ENCODE data around the gene MGRN1. TPM values are rescaled to one million over a fixed set of nuclear protein-coding genes. Genes with fewer than 3 reads are reported as not detected.

Gene MGRN1
- total RNA-seq, 1 experiment from 2014 or later = 105 TPM

DNA sequence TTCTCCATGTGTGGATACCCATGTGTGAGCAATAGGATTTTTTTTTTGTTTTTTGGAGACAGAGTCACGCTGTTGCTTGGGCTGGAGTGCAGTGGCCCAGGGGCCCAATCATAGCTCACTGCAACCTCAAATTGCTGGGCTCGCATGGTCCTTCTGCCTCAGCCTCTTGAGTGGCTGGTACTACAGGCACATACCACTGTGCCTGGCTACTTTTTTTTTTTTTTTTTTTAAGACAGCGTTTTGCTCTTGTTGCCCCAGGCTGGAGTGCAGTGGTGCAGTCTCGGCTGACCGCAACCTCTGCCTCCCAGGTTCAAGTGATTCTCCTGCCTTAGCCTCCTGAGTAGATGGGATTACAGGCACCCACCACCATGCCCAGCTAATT lies 16.7 kb downstream of the MGRN1 start:
- intact Hi-C loops (cut with micrococcal nuclease; ENCODE audit: unreplicated experiment) = no loop called here
- CTCF ChIA-PET = interaction anchor here (1.0 kb wide), 1 partner anchor 14 kb away, joined by 3 read pairs; no protein-coding TSS in a partner anchor

DNA sequence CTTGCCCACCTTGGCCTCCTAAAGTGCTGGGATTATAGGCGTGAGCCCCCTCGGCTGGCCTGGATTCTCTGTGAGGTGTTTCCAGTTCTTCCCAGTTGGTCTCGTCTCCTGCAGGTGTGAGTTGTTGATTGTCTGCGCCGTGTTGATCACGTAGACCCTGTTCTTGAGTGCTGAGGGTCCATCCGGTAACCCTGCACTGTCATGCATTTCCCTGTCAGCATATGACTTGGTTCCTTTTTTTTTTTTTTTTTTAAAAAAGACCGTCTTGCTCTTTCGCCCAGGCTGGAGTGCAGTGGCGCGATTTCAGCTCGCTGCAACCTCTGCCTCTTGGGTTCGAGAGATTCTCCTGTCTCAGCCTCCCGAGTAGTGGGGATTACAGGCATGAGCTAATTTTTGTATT lies 17.3 kb downstream of the MGRN1 start:
- Mint-ChIP-seq H3K4me3 (ENCODE audit: low read depth, unreplicated experiment) (no peak overlapping the region), H3K27ac (ENCODE audit: unreplicated experiment) (no peak overlapping the region)

More for the DNA sequence above, 16.7 kb downstream of the MGRN1 start:
- TF ChIP-seq, protein P1, sequence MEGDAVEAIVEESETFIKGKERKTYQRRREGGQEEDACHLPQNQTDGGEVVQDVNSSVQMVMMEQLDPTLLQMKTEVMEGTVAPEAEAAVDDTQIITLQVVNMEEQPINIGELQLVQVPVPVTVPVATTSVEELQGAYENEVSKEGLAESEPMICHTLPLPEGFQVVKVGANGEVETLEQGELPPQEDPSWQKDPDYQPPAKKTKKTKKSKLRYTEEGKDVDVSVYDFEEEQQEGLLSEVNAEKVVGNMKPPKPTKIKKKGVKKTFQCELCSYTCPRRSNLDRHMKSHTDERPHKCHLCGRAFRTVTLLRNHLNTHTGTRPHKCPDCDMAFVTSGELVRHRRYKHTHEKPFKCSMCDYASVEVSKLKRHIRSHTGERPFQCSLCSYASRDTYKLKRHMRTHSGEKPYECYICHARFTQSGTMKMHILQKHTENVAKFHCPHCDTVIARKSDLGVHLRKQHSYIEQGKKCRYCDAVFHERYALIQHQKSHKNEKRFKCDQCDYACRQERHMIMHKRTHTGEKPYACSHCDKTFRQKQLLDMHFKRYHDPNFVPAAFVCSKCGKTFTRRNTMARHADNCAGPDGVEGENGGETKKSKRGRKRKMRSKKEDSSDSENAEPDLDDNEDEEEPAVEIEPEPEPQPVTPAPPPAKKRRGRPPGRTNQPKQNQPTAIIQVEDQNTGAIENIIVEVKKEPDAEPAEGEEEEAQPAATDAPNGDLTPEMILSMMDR (IDR thresholded peaks at IDR 0.05; ENCODE audit: unreplicated experiment) = no peak
- Mint-ChIP-seq H3K9me3 (ENCODE audit: low read depth, unreplicated experiment) (peaks cover 2% of the 10 kb centered on the region), H3K4me1 (ENCODE audit: low read depth, unreplicated experiment) (peaks cover 6% of the 10 kb centered on the region), H3K27me3 (ENCODE audit: unreplicated experiment) (no peaks in the 10 kb centered on the region), H3K4me3 (ENCODE audit: low read depth, unreplicated experiment) (no peak overlapping the region), H3K27ac (ENCODE audit: unreplicated experiment) (no peak overlapping the region), H3K36me3 (ENCODE audit: insufficient read depth, unreplicated experiment) (peaks cover 29% of the 10 kb centered on the region)
- DNase-seq = no peak
- no TSS peak for BruUV-seq (replicated peaks)

DNA sequence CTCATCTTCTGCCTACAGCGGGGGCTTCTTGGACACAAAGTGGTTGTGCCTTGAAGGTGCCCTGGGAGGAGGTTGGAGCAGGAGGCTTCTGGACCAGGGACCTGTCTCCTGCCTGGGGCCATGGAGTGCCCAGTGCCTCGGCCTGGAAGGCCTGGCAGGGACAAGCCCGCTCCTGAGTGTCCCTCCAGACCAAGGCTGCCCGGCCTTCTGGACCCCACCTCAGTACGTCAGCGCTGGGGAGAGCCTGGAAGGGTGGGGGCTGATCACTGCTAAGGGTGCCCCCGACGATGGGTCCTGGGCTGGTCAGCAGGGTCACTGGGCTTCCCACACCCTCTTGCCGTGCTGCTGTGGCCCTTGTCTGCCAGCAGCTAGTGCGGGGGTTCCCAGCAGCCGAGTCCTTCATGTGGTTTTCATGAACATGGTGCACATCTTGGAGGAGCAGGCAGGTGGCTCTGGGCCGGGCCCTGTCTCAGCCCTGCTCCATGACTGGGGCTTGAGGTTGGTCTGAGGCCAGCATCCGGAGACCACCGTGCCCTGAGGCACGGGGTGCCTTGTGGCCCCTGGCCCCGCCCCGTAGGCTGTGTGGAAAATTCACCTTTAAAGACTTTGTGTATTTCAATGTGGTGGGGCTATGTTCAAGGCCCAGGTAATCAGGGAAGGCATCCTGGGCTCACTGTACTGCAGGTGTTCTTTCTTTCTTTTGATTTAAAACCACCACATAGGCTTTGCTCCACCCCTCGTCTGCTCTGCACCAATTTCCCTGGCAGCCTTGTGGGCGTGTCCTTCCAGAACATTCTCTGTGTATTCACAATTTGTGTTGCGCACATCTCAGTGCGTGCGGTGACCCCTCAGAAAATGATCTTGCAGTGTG lies 22.4 kb downstream of the MGRN1 start:
- BruUV-seq (replicated peaks) = no TSS peak
- Mint-ChIP-seq H3K9me3 (ENCODE audit: low read depth, unreplicated experiment) (peaks cover 4% of the 10 kb centered on the region), H3K36me3 (ENCODE audit: insufficient read depth, unreplicated experiment) (peaks cover 32% of the 10 kb centered on the region), H3K4me1 (ENCODE audit: low read depth, unreplicated experiment) (no peaks in the 10 kb centered on the region), H3K27ac (ENCODE audit: unreplicated experiment) (no peak overlapping the region), H3K27me3 (ENCODE audit: unreplicated experiment) (no peaks in the 10 kb centered on the region), H3K4me3 (ENCODE audit: low read depth, unreplicated experiment) (no peak overlapping the region)
- no peak for DNase-seq
- CTCF ChIA-PET = interaction anchor here (0.5 kb wide), 1 partner anchor 111 kb away, joined by 4 read pairs; no protein-coding TSS in a partner anchor
- TF ChIP-seq, protein P1 (IDR thresholded peaks at IDR 0.05; ENCODE audit: unreplicated experiment) = no peak
- intact Hi-C loops (cut with micrococcal nuclease; ENCODE audit: unreplicated experiment) = no loop called here

More for the DNA sequence above, 17.3 kb downstream of the MGRN1 start:
- Mint-ChIP-seq H3K27me3 (ENCODE audit: unreplicated experiment) (no peaks in the 10 kb centered on the region), H3K4me1 (ENCODE audit: low read depth, unreplicated experiment) (peaks cover 6% of the 10 kb centered on the region), H3K36me3 (ENCODE audit: insufficient read depth, unreplicated experiment) (peaks cover 24% of the 10 kb centered on the region), H3K9me3 (ENCODE audit: low read depth, unreplicated experiment) (peaks cover 2% of the 10 kb centered on the region)
- CTCF ChIA-PET = interaction anchor here (0.7 kb wide), 1 partner anchor 10 kb away, joined by 3 read pairs; no protein-coding TSS in a partner anchor
- no peak for DNase-seq
- TF ChIP-seq, protein P1 (IDR thresholded peaks at IDR 0.05; ENCODE audit: unreplicated experiment) = no peak
- BruUV-seq (replicated peaks) = no TSS peak
- intact Hi-C loops (cut with micrococcal nuclease; ENCODE audit: unreplicated experiment) = no loop called here

DNA sequence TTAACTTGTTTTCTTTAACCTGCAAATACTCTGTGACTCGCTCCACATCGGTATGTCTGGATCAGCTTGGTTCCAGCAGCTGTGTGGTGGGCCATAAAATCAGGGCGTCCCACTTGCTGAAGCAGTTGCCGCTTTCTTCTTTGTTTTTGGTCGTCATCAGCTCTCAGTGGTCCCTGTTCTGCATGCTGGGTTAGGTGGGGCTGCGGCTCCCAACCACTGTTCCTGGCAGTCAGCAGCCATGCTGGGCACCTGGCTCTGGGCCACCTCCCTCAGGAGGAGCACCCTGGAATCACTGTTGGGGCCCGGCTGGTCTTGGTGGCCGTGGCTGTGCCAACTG lies 23.0 kb downstream of the MGRN1 start:
- no TSS peak for BruUV-seq (replicated peaks)
- DNase-seq = no peak
- intact Hi-C loops (cut with micrococcal nuclease; ENCODE audit: unreplicated experiment) = no loop called here
- H3K9me3 Mint-ChIP-seq (ENCODE audit: low read depth, unreplicated experiment) = peaks cover 4% of the 10 kb centered on the region
- H3K4me1 Mint-ChIP-seq (ENCODE audit: low read depth, unreplicated experiment) = peaks cover under 1% of the 10 kb centered on the region
- TF ChIP-seq, protein P1 (IDR thresholded peaks at IDR 0.05; ENCODE audit: unreplicated experiment) = no peak
- H3K27ac Mint-ChIP-seq (ENCODE audit: unreplicated experiment) = no peak overlapping the region
- H3K4me3 Mint-ChIP-seq (ENCODE audit: low read depth, unreplicated experiment) = no peak overlapping the region
- H3K36me3 Mint-ChIP-seq (ENCODE audit: insufficient read depth, unreplicated experiment) = peaks cover 33% of the 10 kb centered on the region
- CTCF ChIA-PET = interaction anchor here (0.5 kb wide), 1 partner anchor 110 kb away, joined by 4 read pairs; no protein-coding TSS in a partner anchor
- H3K27me3 Mint-ChIP-seq (ENCODE audit: unreplicated experiment) = no peaks in the 10 kb centered on the region
